ENCODE measurements around the gene FOXL3. TPM values are rescaled to one million over a fixed set of nuclear protein-coding genes. Genes with fewer than 3 reads are reported as not detected.

FOXL3 gene
- total and polyA plus RNA-seq, 2 experiments from 2014 or later: not detected

- TF ChIP-seq CTCF (conservative IDR thresholded peaks at IDR 0.05; ENCODE audit: low read depth in 2 of 2) (no peak), EZH2 (IDR thresholded peaks at IDR 0.05; ENCODE audit: low read depth, unreplicated experiment) (no peak), NANOG (IDR thresholded peaks at IDR 0.05; ENCODE audit: borderline replicate concordance) (no peak), REST (IDR thresholded peaks at IDR 0.05; ENCODE audit: unreplicated experiment) (no peak), ZNF114 (CRISPR knock-in tag; IDR thresholded peaks at IDR 0.05) (no peak), POLR2AphosphoS5 (IDR thresholded peaks at IDR 0.05; ENCODE audit: low read depth) (no peak), ZNF331 (CRISPR knock-in tag; IDR thresholded peaks at IDR 0.05; ENCODE audit: low read depth) (no peak), CREB1 (CRISPR knock-in tag; IDR thresholded peaks at IDR 0.05; ENCODE audit: low read depth) (no peak), STAT1 (IDR thresholded peaks at IDR 0.05; ENCODE audit: unreplicated experiment) (no peak), JUNB (IDR thresholded peaks at IDR 0.05; ENCODE audit: unreplicated experiment) (no peak), EZH2phosphoT487 (IDR thresholded peaks at IDR 0.05; ENCODE audit: unreplicated experiment) (no peak)
- TF ChIP-seq, protein P1, sequence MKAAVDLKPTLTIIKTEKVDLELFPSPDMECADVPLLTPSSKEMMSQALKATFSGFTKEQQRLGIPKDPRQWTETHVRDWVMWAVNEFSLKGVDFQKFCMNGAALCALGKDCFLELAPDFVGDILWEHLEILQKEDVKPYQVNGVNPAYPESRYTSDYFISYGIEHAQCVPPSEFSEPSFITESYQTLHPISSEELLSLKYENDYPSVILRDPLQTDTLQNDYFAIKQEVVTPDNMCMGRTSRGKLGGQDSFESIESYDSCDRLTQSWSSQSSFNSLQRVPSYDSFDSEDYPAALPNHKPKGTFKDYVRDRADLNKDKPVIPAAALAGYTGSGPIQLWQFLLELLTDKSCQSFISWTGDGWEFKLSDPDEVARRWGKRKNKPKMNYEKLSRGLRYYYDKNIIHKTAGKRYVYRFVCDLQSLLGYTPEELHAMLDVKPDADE (IDR thresholded peaks at IDR 0.05): no peak
- TF ChIP-seq, protein P2, sequence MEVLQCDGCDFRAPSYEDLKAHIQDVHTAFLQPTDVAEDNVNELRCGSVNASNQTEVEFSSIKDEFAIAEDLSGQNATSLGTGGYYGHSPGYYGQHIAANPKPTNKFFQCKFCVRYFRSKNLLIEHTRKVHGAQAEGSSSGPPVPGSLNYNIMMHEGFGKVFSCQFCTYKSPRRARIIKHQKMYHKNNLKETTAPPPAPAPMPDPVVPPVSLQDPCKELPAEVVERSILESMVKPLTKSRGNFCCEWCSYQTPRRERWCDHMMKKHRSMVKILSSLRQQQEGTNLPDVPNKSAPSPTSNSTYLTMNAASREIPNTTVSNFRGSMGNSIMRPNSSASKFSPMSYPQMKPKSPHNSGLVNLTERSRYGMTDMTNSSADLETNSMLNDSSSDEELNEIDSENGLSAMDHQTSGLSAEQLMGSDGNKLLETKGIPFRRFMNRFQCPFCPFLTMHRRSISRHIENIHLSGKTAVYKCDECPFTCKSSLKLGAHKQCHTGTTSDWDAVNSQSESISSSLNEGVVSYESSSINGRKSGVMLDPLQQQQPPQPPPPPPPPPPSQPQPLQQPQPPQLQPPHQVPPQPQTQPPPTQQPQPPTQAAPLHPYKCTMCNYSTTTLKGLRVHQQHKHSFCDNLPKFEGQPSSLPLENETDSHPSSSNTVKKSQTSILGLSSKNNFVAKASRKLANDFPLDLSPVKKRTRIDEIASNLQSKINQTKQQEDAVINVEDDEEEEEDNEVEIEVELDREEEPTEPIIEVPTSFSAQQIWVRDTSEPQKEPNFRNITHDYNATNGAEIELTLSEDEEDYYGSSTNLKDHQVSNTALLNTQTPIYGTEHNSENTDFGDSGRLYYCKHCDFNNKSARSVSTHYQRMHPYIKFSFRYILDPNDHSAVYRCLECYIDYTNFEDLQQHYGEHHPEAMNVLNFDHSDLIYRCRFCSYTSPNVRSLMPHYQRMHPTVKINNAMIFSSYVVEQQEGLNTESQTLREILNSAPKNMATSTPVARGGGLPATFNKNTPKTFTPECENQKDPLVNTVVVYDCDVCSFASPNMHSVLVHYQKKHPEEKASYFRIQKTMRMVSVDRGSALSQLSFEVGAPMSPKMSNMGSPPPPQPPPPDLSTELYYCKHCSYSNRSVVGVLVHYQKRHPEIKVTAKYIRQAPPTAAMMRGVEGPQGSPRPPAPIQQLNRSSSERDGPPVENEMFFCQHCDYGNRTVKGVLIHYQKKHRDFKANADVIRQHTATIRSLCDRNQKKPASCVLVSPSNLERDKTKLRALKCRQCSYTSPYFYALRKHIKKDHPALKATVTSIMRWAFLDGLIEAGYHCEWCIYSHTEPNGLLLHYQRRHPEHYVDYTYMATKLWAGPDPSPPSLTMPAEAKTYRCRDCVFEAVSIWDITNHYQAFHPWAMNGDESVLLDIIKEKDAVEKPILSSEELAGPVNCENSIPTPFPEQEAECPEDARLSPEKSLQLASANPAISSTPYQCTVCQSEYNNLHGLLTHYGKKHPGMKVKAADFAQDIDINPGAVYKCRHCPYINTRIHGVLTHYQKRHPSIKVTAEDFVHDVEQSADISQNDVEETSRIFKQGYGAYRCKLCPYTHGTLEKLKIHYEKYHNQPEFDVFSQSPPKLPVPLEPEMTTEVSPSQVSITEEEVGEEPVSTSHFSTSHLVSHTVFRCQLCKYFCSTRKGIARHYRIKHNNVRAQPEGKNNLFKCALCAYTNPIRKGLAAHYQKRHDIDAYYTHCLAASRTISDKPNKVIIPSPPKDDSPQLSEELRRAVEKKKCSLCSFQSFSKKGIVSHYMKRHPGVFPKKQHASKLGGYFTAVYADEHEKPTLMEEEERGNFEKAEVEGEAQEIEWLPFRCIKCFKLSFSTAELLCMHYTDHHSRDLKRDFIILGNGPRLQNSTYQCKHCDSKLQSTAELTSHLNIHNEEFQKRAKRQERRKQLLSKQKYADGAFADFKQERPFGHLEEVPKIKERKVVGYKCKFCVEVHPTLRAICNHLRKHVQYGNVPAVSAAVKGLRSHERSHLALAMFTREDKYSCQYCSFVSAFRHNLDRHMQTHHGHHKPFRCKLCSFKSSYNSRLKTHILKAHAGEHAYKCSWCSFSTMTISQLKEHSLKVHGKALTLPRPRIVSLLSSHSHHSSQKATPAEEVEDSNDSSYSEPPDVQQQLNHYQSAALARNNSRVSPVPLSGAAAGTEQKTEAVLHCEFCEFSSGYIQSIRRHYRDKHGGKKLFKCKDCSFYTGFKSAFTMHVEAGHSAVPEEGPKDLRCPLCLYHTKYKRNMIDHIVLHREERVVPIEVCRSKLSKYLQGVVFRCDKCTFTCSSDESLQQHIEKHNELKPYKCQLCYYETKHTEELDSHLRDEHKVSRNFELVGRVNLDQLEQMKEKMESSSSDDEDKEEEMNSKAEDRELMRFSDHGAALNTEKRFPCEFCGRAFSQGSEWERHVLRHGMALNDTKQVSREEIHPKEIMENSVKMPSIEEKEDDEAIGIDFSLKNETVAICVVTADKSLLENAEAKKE (CRISPR knock-in tag; IDR thresholded peaks at IDR 0.05): no peak
- Histone ChIP-seq H3K27ac (ENCODE audit: low read depth) (no peak overlapping the region), H3K79me2 (replicated peaks; ENCODE audit: insufficient read depth) (no peaks in the 10 kb centered on the region), H4K20me1 (replicated peaks; ENCODE audit: insufficient read depth) (no peaks in the 10 kb centered on the region), H3K36me3 (ENCODE audit: insufficient read depth) (no peaks in the 10 kb centered on the region), H3K9me2 (ENCODE audit: insufficient read depth) (no peaks in the 10 kb centered on the region), H3K27me3 (ENCODE audit: insufficient read depth) (no peaks in the 10 kb centered on the region), H3K4me3 (no peak overlapping the region), H3K4me1 (ENCODE audit: insufficient read depth) (no peaks in the 10 kb centered on the region), H3K4me2 (no peak overlapping the region), H2AFZ (no peak overlapping the region), H3F3A (replicated peaks; ENCODE audit: low read depth) (peaks cover 15% of the 10 kb centered on the region)
- DNase-seq (ENCODE audit: low spot score) (no peak), ATAC-seq (no peak)
- no peak overlapping the region for H3K27ac Mint-ChIP-seq
- peaks cover 15% of the 10 kb centered on the region for H3K9me3 Mint-ChIP-seq
- peaks cover 16% of the 10 kb centered on the region for H3K27me3 Mint-ChIP-seq (ENCODE audit: insufficient read depth, low read depth, poor library complexity)
- peaks cover 9% of the 10 kb centered on the region for H3K36me3 Mint-ChIP-seq (ENCODE audit: low read depth)
- H3K4me3 Mint-ChIP-seq: no peak overlapping the region
- H3K4me1 Mint-ChIP-seq: no peaks in the 10 kb centered on the region
Observed at GRCh38 chr7:330511-331230, 40.7 kb downstream of the FOXL3 start.

All from GM23338 (cell line).